Parathyroid adenoma (tissue), 2 donors: ENCODE results near the gene ALG3.

Experiments
- H2AFZ ChIP-seq: fragments of 300-600 bp; sonication (generic); one replicate; pipeline ENCODE4 v1.7.0; 2017; ENCODE audit warnings: antibody characterized with exemption, mild to moderate bottlenecking
- H3K27ac ChIP-seq: fragments of 300-600 bp; sonication (generic); one replicate; pipeline ENCODE4 v1.7.0; 2017
- H3K27me3 ChIP-seq: fragments of 300-600 bp; sonication (generic); one replicate; pipeline ENCODE4 v1.7.0; 2017; ENCODE audit warnings: low read length; ENCODE audit not compliant: control insufficient read depth, insufficient read depth
- H3K36me3 ChIP-seq: fragments of 300-600 bp; sonication (generic); one replicate; pipeline ENCODE4 v1.7.0; 2017; ENCODE audit warnings: low read length; ENCODE audit not compliant: control insufficient read depth, insufficient read depth
- H3K4me1 ChIP-seq: fragments of 300-600 bp; sonication (generic); one replicate; pipeline ENCODE4 v1.7.0; 2017; ENCODE audit warnings: control low read depth
- H3K4me2 ChIP-seq: fragments of 300-600 bp; sonication (generic); one replicate; pipeline ENCODE4 v1.7.0; 2017; ENCODE audit warnings: low read length
- H3K4me3 ChIP-seq: fragments of 300-600 bp; sonication (generic); one replicate; pipeline ENCODE4 v1.7.0; 2017; ENCODE audit warnings: low read depth, low read length
- H3K79me2 ChIP-seq: fragments of 300-600 bp; sonication (generic); one replicate; pipeline ENCODE4 v1.7.0; 2017; ENCODE audit warnings: control low read depth
- H3K9ac ChIP-seq: fragments of 300-600 bp; sonication (generic); one replicate; pipeline ENCODE4 v1.7.0; 2017; ENCODE audit warnings: mild to moderate bottlenecking
- H3K9me3 ChIP-seq: fragments of 300-600 bp; sonication (generic); one replicate; pipeline ENCODE4 v1.7.0; 2017; ENCODE audit warnings: low read length; ENCODE audit not compliant: control insufficient read depth
- TF ChIP-seq, protein P1 (sequence below): fragments of 300-600 bp; sonication (generic); IDR thresholded peaks from one replicate; pipeline ENCODE4 v1.7.0; 2017; ENCODE audit warnings: antibody characterized with exemption, mild to moderate bottlenecking
- donor health status: primary hyperparathyroidism.

ALG3 gene

DNA sequence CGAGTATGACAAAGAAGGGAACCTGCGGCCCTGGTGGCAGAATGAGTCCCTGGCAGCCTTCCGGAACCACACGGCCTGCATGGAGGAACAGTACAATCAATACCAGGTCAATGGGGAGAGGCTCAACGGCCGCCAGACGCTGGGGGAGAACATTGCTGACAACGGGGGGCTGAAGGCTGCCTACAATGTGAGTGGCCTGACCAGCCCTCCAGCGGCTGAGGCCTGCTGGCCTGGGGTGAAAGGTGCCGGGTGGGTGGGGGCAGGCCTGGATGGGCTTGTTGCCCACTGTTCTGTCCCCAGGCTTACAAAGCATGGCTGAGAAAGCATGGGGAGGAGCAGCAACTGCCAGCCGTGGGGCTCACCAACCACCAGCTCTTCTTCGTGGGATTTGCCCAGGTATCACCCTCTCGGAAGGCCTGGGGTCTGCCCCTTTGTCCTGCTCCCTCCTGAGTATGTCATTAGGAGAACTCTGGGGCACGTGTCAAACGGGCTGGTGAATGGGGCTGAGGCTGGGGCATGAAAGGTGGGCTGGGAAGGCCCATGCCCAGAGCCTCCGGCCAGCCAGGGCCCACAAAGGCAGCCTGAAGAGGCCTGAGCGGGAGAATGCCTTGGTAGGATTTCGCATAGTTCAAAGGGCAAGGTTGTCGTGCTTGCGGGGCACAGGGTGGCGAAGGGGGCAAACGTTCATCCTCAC, 42.4 kb upstream of the ALG3 start:
- TF ChIP-seq, protein P1, sequence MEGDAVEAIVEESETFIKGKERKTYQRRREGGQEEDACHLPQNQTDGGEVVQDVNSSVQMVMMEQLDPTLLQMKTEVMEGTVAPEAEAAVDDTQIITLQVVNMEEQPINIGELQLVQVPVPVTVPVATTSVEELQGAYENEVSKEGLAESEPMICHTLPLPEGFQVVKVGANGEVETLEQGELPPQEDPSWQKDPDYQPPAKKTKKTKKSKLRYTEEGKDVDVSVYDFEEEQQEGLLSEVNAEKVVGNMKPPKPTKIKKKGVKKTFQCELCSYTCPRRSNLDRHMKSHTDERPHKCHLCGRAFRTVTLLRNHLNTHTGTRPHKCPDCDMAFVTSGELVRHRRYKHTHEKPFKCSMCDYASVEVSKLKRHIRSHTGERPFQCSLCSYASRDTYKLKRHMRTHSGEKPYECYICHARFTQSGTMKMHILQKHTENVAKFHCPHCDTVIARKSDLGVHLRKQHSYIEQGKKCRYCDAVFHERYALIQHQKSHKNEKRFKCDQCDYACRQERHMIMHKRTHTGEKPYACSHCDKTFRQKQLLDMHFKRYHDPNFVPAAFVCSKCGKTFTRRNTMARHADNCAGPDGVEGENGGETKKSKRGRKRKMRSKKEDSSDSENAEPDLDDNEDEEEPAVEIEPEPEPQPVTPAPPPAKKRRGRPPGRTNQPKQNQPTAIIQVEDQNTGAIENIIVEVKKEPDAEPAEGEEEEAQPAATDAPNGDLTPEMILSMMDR = no peak
- Histone ChIP-seq H3K4me1 (no peaks in the 10 kb centered on the region), H3K27ac (no peak overlapping the region)

DNA sequence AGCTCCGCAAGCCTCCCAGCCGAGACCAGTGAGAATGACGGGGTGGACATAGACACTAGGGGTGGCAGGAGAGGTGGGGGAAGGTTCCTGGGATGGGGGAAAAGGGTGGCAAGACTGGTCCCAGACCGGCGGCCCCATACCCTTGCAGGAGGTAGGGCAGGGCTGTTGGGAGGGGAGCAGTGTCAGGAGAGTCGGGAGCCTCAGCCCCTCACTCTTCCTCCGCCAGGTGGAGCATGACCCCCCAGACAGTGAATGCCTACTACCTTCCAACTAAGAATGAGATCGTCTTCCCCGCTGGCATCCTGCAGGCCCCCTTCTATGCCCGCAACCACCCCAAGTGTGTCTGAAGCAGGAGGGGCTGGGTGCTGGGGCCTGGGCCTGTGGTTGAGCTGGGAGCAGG, 41.6 kb upstream of the ALG3 start:
- Histone ChIP-seq H3K9ac (no peak overlapping the region), H2AFZ (no peak overlapping the region), H3K27me3 (no peaks in the 10 kb centered on the region), H3K4me2 (no peak overlapping the region), H3K4me3 (no peak overlapping the region), H3K4me1 (no peaks in the 10 kb centered on the region), H3K9me3 (no peaks in the 10 kb centered on the region), H3K79me2 (no peaks in the 10 kb centered on the region), H3K36me3 (no peaks in the 10 kb centered on the region), H3K27ac (no peak overlapping the region)
- TF ChIP-seq, protein P1 = no peak

More for the DNA sequence above, 42.4 kb upstream of the ALG3 start:
- H3K4me2 ChIP-seq = no peak overlapping the region
- H3K79me2 ChIP-seq = no peaks in the 10 kb centered on the region
- no peaks in the 10 kb centered on the region for H3K27me3 ChIP-seq
- H2AFZ ChIP-seq = no peak overlapping the region
- no peak overlapping the region for H3K4me3 ChIP-seq
- H3K36me3 ChIP-seq = no peaks in the 10 kb centered on the region
- no peak overlapping the region for H3K9ac ChIP-seq
- H3K9me3 ChIP-seq = no peaks in the 10 kb centered on the region

DNA sequence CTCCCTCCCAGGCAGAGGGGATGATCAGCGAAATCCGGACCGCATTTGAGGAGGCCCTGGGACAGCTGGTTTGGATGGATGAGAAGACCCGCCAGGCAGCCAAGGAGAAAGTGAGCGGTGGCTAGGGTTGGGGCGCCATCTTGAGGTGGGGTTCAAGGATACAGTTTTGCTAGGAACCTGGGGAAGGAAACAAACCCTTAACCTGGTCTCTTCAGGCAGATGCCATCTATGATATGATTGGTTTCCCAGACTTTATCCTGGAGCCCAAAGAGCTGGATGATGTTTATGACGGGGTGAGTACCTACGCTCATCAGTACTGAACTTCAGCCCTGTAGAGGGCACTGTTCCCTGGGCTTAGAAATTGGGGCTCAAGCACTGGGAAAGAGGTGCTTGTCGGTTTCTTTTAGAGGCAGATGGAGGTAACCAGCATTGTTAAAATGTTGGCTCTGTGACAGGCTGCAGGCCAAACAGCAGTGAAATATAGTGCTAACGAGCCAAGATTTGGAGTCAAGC, 40.7 kb upstream of the ALG3 start:
- TF ChIP-seq, protein P1 = peak; percentile 69
- H3K4me1 ChIP-seq = peaks cover 2% of the 10 kb centered on the region
- H3K9me3 ChIP-seq = no peaks in the 10 kb centered on the region
- H3K36me3 ChIP-seq = no peaks in the 10 kb centered on the region
- no peaks in the 10 kb centered on the region for H3K27me3 ChIP-seq
- H3K4me3 ChIP-seq = no peak overlapping the region
- H2AFZ ChIP-seq = no peak overlapping the region
- H3K4me2 ChIP-seq = no peak overlapping the region
- H3K27ac ChIP-seq = no peak overlapping the region
- no peak overlapping the region for H3K9ac ChIP-seq
- no peaks in the 10 kb centered on the region for H3K79me2 ChIP-seq

DNA sequence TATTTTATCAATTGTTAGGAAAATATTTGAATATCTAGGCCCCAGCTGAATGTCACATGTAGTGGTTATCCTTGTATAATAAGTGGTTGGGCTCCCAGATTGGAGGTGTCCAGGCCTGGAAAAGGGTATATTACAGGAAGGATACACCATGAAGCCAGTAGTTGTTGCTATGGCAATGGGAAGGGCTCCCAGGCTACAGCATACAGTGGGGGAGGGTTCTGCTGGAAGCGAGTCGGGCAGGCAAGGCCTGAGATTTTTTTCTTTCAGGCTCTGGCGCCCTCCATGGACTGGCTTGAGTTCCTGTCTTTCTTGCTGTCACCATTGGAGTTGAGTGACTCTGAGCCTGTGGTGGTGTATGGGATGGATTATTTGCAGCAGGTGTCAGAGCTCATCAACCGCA, 35.9 kb upstream of the ALG3 start:
- H2AFZ ChIP-seq = peak overlapping the region; percentile 8
- no peaks in the 10 kb centered on the region for H3K9me3 ChIP-seq
- H3K4me1 ChIP-seq = peaks cover 3% of the 10 kb centered on the region
- H3K4me2 ChIP-seq = no peak overlapping the region
- no peaks in the 10 kb centered on the region for H3K36me3 ChIP-seq
- H3K4me3 ChIP-seq = no peak overlapping the region
- no peaks in the 10 kb centered on the region for H3K27me3 ChIP-seq
- no peak overlapping the region for H3K27ac ChIP-seq
- H3K9ac ChIP-seq = no peak overlapping the region
- no peaks in the 10 kb centered on the region for H3K79me2 ChIP-seq
- TF ChIP-seq, protein P1 = peak; percentile 50

DNA sequence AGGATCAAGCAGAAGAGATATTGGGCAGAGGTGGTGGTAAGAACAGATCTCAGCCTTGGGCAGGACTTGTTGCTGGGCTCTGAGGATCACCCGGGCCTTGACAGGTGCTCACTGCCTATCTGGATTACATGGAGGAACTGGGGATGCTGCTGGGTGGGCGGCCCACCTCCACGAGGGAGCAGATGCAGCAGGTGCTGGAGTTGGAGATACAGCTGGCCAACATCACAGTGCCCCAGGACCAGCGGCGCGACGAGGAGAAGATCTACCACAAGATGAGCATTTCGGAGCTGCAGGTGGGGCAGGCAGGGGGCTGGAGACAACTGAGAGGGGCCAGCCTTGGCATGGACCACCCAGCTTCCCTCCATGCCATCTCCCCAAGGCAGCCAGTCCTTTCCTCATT, 34.9 kb upstream of the ALG3 start:
- TF ChIP-seq, protein P1 = no peak
- Histone ChIP-seq H3K4me3 (no peak overlapping the region), H3K4me1 (peaks cover 3% of the 10 kb centered on the region), H3K9ac (no peak overlapping the region), H3K79me2 (no peaks in the 10 kb centered on the region), H3K27me3 (no peaks in the 10 kb centered on the region), H3K9me3 (no peaks in the 10 kb centered on the region), H3K27ac (no peak overlapping the region), H3K36me3 (no peaks in the 10 kb centered on the region), H3K4me2 (no peak overlapping the region), H2AFZ (no peak overlapping the region)
